H9 (cell line): ENCODE data around the gene FAAP100. TPM values are rescaled to one million over a fixed set of nuclear protein-coding genes. Genes with fewer than 3 reads are reported as not detected.

Experiments
- DNase-seq: peaks from one replicate; pipeline ENCODE4 v3.0.0-alpha.2; 2017
- H2AFZ ChIP-seq: one replicate; pipeline ENCODE4 v1.6.1; 2013; ENCODE audit warnings: mild to moderate bottlenecking, low read length, control low read depth, moderate library complexity
- H2AK5ac ChIP-seq: 2 replicates; pipeline ENCODE4 v1.6.1; 2013; ENCODE audit warnings: low read length, control low read depth, mixed read lengths; ENCODE audit not compliant: insufficient read length
- H2BK120ac ChIP-seq: one replicate; pipeline ENCODE4 v1.6.1; 2013; ENCODE audit warnings: low read depth, mild to moderate bottlenecking, low read length, control low read depth, inconsistent platforms; ENCODE audit not compliant: poor library complexity, severe bottlenecking
- H2BK12ac ChIP-seq: 2 replicates; pipeline ENCODE4 v1.6.1; 2013; ENCODE audit warnings: low read length, control low read depth, mixed read lengths, low read depth; ENCODE audit not compliant: insufficient read length
- H2BK15ac ChIP-seq: 2 replicates; pipeline ENCODE4 v1.6.1; 2013; ENCODE audit warnings: low read depth, low read length, control low read depth
- H2BK20ac ChIP-seq: one replicate; pipeline ENCODE4 v1.6.1; 2013; ENCODE audit warnings: low read depth, mild to moderate bottlenecking, low read length, control low read depth, inconsistent platforms; ENCODE audit not compliant: poor library complexity, severe bottlenecking
- H2BK5ac ChIP-seq: 2 replicates; pipeline ENCODE4 v1.6.1; 2013; ENCODE audit warnings: low read length, control low read depth, mixed read lengths; ENCODE audit not compliant: insufficient read length
- H3K14ac ChIP-seq: 2 replicates; pipeline ENCODE4 v1.6.1; 2013; ENCODE audit warnings: low read length, control low read depth; ENCODE audit not compliant: insufficient read depth
- H3K18ac ChIP-seq: 2 replicates; pipeline ENCODE4 v1.6.1; 2013; ENCODE audit warnings: low read depth, mild to moderate bottlenecking, mixed read lengths, low read length, control low read depth; ENCODE audit not compliant: insufficient read length
- H3K23ac ChIP-seq: 2 replicates; pipeline ENCODE4 v1.6.1; 2013; ENCODE audit warnings: low read length, control low read depth, mixed read lengths, low read depth; ENCODE audit not compliant: insufficient read length
- H3K23me2 ChIP-seq: 2 replicates; pipeline ENCODE4 v1.6.1; 2013; ENCODE audit warnings: low read depth, mild to moderate bottlenecking, mixed read lengths, low read length, control low read depth; ENCODE audit not compliant: insufficient read length, poor library complexity, severe bottlenecking
- H3K27ac ChIP-seq: 2 replicates; pipeline ENCODE4 v1.5.1; 2013; ENCODE audit warnings: low read length, control low read depth, mixed read lengths, low read depth; ENCODE audit not compliant: insufficient read length
- H3K27me3 ChIP-seq: 2 replicates; pipeline ENCODE4 v1.6.1; 2013; ENCODE audit warnings: low read length, control low read depth, inconsistent platforms; ENCODE audit not compliant: insufficient read depth
- H3K4ac ChIP-seq: 2 replicates; pipeline ENCODE4 v1.6.1; 2013; ENCODE audit warnings: low read depth, mild to moderate bottlenecking, control low read depth, inconsistent platforms, low read length, moderate library complexity
- H3K4me1 ChIP-seq: 2 replicates; pipeline ENCODE4 v1.6.1; 2013; ENCODE audit warnings: low read length, control low read depth, inconsistent platforms; ENCODE audit not compliant: insufficient read depth
- H3K4me2 ChIP-seq: 2 replicates; pipeline ENCODE4 v1.6.1; 2013; ENCODE audit warnings: low read length, control low read depth, mixed read lengths; ENCODE audit not compliant: insufficient read length, insufficient read depth
- H3K56ac ChIP-seq: 2 replicates; pipeline ENCODE4 v1.6.1; 2013; ENCODE audit warnings: low read depth, mild to moderate bottlenecking, mixed read lengths, low read length, control low read depth; ENCODE audit not compliant: insufficient read length
- H3K79me1 ChIP-seq: 2 replicates; pipeline ENCODE4 v1.6.1; 2013; ENCODE audit warnings: low read depth, mild to moderate bottlenecking, moderate library complexity, low read length, control low read depth, inconsistent platforms; ENCODE audit not compliant: insufficient read depth, poor library complexity, severe bottlenecking
- H3K79me2 ChIP-seq: 2 replicates; pipeline ENCODE4 v1.6.1; 2013; ENCODE audit warnings: low read length, control low read depth, inconsistent platforms; ENCODE audit not compliant: insufficient read depth
- H3K9ac ChIP-seq: 2 replicates; pipeline ENCODE4 v1.6.1; 2013; ENCODE audit warnings: low read length, control low read depth, mixed read lengths; ENCODE audit not compliant: insufficient read length; ENCODE audit errors: extremely low read depth
- H3K9me3 ChIP-seq: one replicate; pipeline ENCODE4 v1.6.1; 2013; ENCODE audit warnings: low read depth, low read length, inconsistent platforms; ENCODE audit not compliant: control insufficient read depth
- H3T11ph ChIP-seq: one replicate; pipeline ENCODE4 v1.6.1; 2013; ENCODE audit warnings: mild to moderate bottlenecking, low read length, control low read depth, inconsistent platforms
- H4K20me1 ChIP-seq: one replicate; pipeline ENCODE4 v1.6.1; 2013; ENCODE audit not compliant: control insufficient read depth, insufficient read length, insufficient read depth
- H4K5ac ChIP-seq: 2 replicates; pipeline ENCODE4 v1.6.1; 2013; ENCODE audit warnings: low read depth, mild to moderate bottlenecking, mixed read lengths, low read length, control low read depth; ENCODE audit not compliant: insufficient read length
- H4K8ac ChIP-seq: replicated peaks from 2 replicates; pipeline ENCODE4 v1.6.1; 2013; ENCODE audit warnings: low read length, control low read depth, mixed read lengths, low read depth; ENCODE audit not compliant: insufficient read length
- H4K91ac ChIP-seq: 2 replicates; pipeline ENCODE4 v1.6.1; 2013; ENCODE audit warnings: low read depth, mild to moderate bottlenecking, moderate library complexity, mixed read lengths, low read length, control low read depth; ENCODE audit not compliant: insufficient read length
- H3K27ac Mint-ChIP-seq, 3 experiments: 2 replicates in 2 of 3; 3 replicates in 1 of 3; pipeline ENCODE4 v1.8.0; 2020 to 2021; ENCODE audit warnings: mixed read lengths in 3 of 3, mild to moderate bottlenecking in 1 of 3, moderate library complexity in 1 of 3
- H3K27me3 Mint-ChIP-seq: 2 replicates; pipeline ENCODE4 v1.8.0; 2021; ENCODE audit warnings: low read depth, mild to moderate bottlenecking, moderate library complexity, mixed read lengths
- H3K36me3 Mint-ChIP-seq, 3 experiments: 2 replicates in 2 of 3; 3 replicates in 1 of 3; pipeline ENCODE4 v1.8.0; 2020 to 2021; ENCODE audit warnings: low read depth in 3 of 3, mixed read lengths in 3 of 3; ENCODE audit not compliant: insufficient read depth in 1 of 3
- H3K4me1 Mint-ChIP-seq, 2 experiments: 2 replicates each; pipeline ENCODE4 v1.8.0; 2020; ENCODE audit warnings: mixed read lengths in 2 of 2
- H3K4me3 Mint-ChIP-seq, 2 experiments: 2 replicates in 1 of 2; 3 replicates in 1 of 2; pipeline ENCODE4 v1.8.0; 2020 to 2021; ENCODE audit warnings: mild to moderate bottlenecking in 2 of 2, mixed read lengths in 2 of 2, moderate library complexity in 1 of 2
- H3K9me3 Mint-ChIP-seq, 2 experiments: 2 replicates in 1 of 2; 3 replicates in 1 of 2; pipeline ENCODE4 v1.8.0; 2020; ENCODE audit warnings: mild to moderate bottlenecking in 2 of 2, mixed read lengths in 2 of 2, moderate library complexity in 1 of 2
- CTCF ChIP-seq: fragments of 200-600 bp; sonication (generic); conservative IDR thresholded peaks from 3 replicates; pipeline ENCODE4 v1.8.0; 2021; ENCODE audit warnings: antibody characterized with exemption, mild to moderate bottlenecking
- WGBS: extraction: QIAGEN DNeasy Blood & Tissue Kit; methylation state at CpG from one replicate; pipeline ENCODE4 v1.1.7; 2013; ENCODE audit warnings: missing lambda C conversion rate, low lambda C conversion rate, mixed read lengths; ENCODE audit not compliant: insufficient read length; ENCODE audit errors: extremely low coverage; 5-methylcytosine and 5-hydroxymethylcytosine counted together
- total RNA-seq: library from RNA; stranded (reverse); gene quantifications from 2 replicates; pipeline ENCODE4 v1.2.1, GENCODE V29; 2021

Gene FAAP100
- total RNA-seq, 1 experiment from 2014 or later, result 54.0 TPM

DNA sequence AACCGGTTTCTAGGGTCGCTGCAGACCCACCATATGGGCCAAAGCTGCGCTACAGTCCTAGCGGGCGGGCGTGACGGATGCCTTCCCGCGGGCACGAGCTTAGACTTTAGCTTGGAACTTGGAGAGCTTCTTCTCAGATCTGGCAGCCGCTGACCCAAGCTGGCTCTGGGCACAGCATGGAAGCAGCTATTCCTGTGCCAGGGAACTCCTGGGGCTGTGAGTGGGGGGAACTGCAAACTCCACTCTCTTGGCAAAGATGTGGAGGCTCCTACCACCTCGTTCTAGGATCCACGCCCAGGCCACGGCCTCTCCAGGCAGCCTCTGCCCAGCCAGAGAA is 8.8 kb downstream of the FAAP100 start:
- H3K9me3 Mint-ChIP-seq, result no peaks in the 10 kb centered on the region
- H3K4ac ChIP-seq, result no peak overlapping the region
- H4K5ac ChIP-seq, result no peak overlapping the region
- no peak overlapping the region for H4K91ac ChIP-seq
- H2BK20ac ChIP-seq, result no peak overlapping the region
- no peaks in the 10 kb centered on the region for H3K9me3 ChIP-seq
- TF ChIP-seq CTCF, result no peak
- no peaks in the 10 kb centered on the region for H3K4me1 ChIP-seq
- H3K4me3 Mint-ChIP-seq, result no peak overlapping the region
- H3K23ac ChIP-seq, result no peak overlapping the region
- H4K20me1 ChIP-seq, result peaks cover 2% of the 10 kb centered on the region
- no peaks in the 10 kb centered on the region for H3K79me2 ChIP-seq
- no peak overlapping the region for H3K9ac ChIP-seq
- H3T11ph ChIP-seq, result no peak overlapping the region
- H3K79me1 ChIP-seq, result no peaks in the 10 kb centered on the region
- no peak for DNase-seq
- H2BK5ac ChIP-seq, result no peak overlapping the region
- H3K27me3 ChIP-seq, result no peaks in the 10 kb centered on the region
- no peak overlapping the region for H3K18ac ChIP-seq
- no peaks in the 10 kb centered on the region for H3K23me2 ChIP-seq
- no peaks in the 10 kb centered on the region for H3K27me3 Mint-ChIP-seq
- no peak overlapping the region for H2AFZ ChIP-seq
- no peak overlapping the region for H2AK5ac ChIP-seq
- H3K36me3 Mint-ChIP-seq, result peaks cover 11 to 44% (median 27%) of the 10 kb centered on the region in 3 experiments
- H3K4me2 ChIP-seq, result no peak overlapping the region
- H3K4me1 Mint-ChIP-seq, result no peaks in the 10 kb centered on the region
- no peak overlapping the region for H4K8ac ChIP-seq
- no CpG with 5 or more reads among the region's 14 CpGs for WGBS
- H2BK12ac ChIP-seq, result no peak overlapping the region
- H2BK15ac ChIP-seq, result no peak overlapping the region
- no peak overlapping the region for H3K14ac ChIP-seq
- H3K27ac Mint-ChIP-seq, result no peak overlapping the region
- H3K56ac ChIP-seq, result no peak overlapping the region
- no peak overlapping the region for H3K27ac ChIP-seq
- no peak overlapping the region for H2BK120ac ChIP-seq
